Measurements from ENCODE around the gene TSPAN16.

DNA sequence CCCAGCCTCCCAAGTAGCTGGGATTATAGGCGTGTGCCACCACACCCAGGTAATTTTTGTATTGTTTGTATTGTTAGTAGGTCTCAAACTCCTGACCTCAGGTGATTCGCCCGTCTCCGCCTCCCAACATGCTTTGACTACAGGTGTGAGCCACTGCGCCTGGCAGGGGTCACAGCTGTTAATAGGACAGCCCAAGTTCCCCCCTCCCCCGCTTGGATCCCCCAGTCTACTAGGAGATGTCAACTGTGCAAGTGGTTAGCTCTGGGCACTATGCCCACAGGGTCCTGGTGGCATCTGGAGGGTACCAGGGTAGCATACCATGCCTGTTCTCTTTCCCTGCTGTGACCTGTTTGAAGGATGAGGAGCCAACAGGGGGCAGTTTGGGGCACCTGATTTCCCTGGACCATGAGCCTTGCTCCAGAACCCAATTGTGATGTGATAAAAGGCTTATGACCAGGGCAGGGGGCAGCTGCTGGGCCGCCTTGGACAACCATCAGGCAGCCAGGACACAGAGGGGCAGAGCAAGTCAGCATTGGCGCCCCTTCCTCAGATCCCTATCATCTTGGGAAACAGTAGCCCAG, at the start of gene TSPAN16:
- TF ChIP-seq POLR2A (IDR thresholded peaks at IDR 0.05) (no peak), CTCF (IDR thresholded peaks at IDR 0.05) (no peak), POLR2AphosphoS5 (IDR thresholded peaks at IDR 0.05; ENCODE audit: insufficient read depth in 1 of 2, low read depth in 1 of 2) (no peak)

Data from vagina (tissue), 2 donors.